Measurements from ENCODE around the gene VSTM5.

DNA sequence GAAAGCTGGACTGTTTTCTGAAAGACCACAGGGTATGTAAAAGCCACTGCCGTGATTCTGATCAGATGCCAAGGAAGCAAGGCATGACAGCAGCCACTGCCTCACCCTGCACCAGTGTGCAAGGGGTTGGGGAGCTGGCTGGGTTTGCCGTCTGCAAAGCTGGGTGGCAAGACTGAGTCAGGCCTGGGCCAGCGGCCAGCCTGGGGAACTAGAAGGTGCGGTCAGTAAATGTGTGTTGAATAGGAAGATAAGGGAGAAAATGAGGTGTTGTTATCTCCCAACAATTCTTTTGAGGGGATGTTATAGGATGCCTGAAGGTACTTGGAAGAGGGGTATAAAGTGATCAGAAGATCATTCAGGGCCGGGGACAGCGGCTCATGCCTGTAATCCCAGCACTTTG lies 8.0 kb downstream of the VSTM5 start:
- TF ChIP-seq, protein P1, sequence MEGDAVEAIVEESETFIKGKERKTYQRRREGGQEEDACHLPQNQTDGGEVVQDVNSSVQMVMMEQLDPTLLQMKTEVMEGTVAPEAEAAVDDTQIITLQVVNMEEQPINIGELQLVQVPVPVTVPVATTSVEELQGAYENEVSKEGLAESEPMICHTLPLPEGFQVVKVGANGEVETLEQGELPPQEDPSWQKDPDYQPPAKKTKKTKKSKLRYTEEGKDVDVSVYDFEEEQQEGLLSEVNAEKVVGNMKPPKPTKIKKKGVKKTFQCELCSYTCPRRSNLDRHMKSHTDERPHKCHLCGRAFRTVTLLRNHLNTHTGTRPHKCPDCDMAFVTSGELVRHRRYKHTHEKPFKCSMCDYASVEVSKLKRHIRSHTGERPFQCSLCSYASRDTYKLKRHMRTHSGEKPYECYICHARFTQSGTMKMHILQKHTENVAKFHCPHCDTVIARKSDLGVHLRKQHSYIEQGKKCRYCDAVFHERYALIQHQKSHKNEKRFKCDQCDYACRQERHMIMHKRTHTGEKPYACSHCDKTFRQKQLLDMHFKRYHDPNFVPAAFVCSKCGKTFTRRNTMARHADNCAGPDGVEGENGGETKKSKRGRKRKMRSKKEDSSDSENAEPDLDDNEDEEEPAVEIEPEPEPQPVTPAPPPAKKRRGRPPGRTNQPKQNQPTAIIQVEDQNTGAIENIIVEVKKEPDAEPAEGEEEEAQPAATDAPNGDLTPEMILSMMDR (IDR thresholded peaks at IDR 0.05; ENCODE audit: low read depth, low read length, poor library complexity, severe bottlenecking): no peak
- no peak for TF ChIP-seq EZH2phosphoT487 (IDR thresholded peaks at IDR 0.05; ENCODE audit: borderline replicate concordance, low read length)

Data from DOHH2 (cell line).